ENCODE data around the gene SPRTN.

Gene SPRTN

GRCh38 chr1:231376875-231377549 lies 38.9 kb downstream of the SPRTN start:
- no peak for DNase-seq

- DNase-seq, result no peak
Measured at GRCh38 chr1:231381729-231382128, 43.6 kb downstream of the SPRTN start.

- no peak for DNase-seq
Measured at GRCh38 chr1:231382426-231382825, 44.3 kb downstream of the SPRTN start.

GRCh38 chr1:231383159-231383860 lies 45.2 kb downstream of the SPRTN start:
- no peak for DNase-seq

GRCh38 chr1:231384696-231385415 lies 46.8 kb downstream of the SPRTN start:
- no peak for DNase-seq

GRCh38 chr1:231385416-231385748 lies 47.3 kb downstream of the SPRTN start:
- no peak for DNase-seq

GRCh38 chr1:231386466-231386865 lies 48.4 kb downstream of the SPRTN start:
- DNase-seq, result no peak

GRCh38 chr1:231387770-231388669 lies 49.9 kb downstream of the SPRTN start:
- DNase-seq, result no peak

- DNase-seq, result no peak
Measured at GRCh38 chr1:231390071-231390470, 52.0 kb downstream of the SPRTN start.

GRCh38 chr1:231392389-231393131 lies 54.5 kb downstream of the SPRTN start:
- DNase-seq, result no peak

- DNase-seq, result no peak
Measured at GRCh38 chr1:231393668-231394067, 55.6 kb downstream of the SPRTN start.

- DNase-seq, result no peak
Measured at GRCh38 chr1:231395076-231395997, 57.2 kb downstream of the SPRTN start.

- no peak for DNase-seq
Measured at GRCh38 chr1:231395998-231396390, 57.9 kb downstream of the SPRTN start.

GRCh38 chr1:231396643-231397042 lies 58.5 kb downstream of the SPRTN start:
- no peak for DNase-seq

GRCh38 chr1:231397886-231398671 lies 60.0 kb downstream of the SPRTN start:
- DNase-seq, result no peak

- no peak for DNase-seq
Measured at GRCh38 chr1:231401478-231401877, 63.4 kb downstream of the SPRTN start.

GRCh38 chr1:231404318-231404717 lies 66.2 kb downstream of the SPRTN start:
- no peak for DNase-seq

Measured in T-helper 9 cell (primary cell).